HG03280 (cell line): ENCODE results near the gene AIFM2.
A peak's percentile ranks its signal among the peaks of the same experiment; 100 is the strongest.
"Not testable (repeated sequence)": the region's sequence is repeated elsewhere in the genome, so short reads cannot be mapped to it uniquely, and the experiment has no call there.

Source experiments
- ATAC-seq: cut with Tn5 transposase; IDR thresholded peaks from one replicate; pipeline ENCODE4 v1.9.1; 2021; ENCODE audit warnings: mild to moderate bottlenecking, moderate library complexity; ENCODE audit not compliant: unreplicated experiment

The AIFM2 gene

GRCh38 chr10:70132098-70133029 lies at the start of gene AIFM2:
Gene AIFM2, minus strand, starts transcription at chr10:70132825. Its CDS starts 8,741 bp downstream, at chr10:70124084.
- peak; percentile 86 for ATAC-seq

- ATAC-seq: not testable (repeated sequence)
Observed at GRCh38 chr10:70179209-70179608, 46.6 kb upstream of the AIFM2 start.

- ATAC-seq: no peak
Observed at GRCh38 chr10:70178139-70178725, 45.6 kb upstream of the AIFM2 start.

GRCh38 chr10:70176441-70176840 lies 43.8 kb upstream of the AIFM2 start:
- no peak for ATAC-seq

GRCh38 chr10:70175516-70175915 lies 42.9 kb upstream of the AIFM2 start:
- ATAC-seq: no peak

- ATAC-seq: no peak
Observed at GRCh38 chr10:70174058-70174741, 41.6 kb upstream of the AIFM2 start.

GRCh38 chr10:70169649-70170364 lies 37.2 kb upstream of the AIFM2 start:
- ATAC-seq: peak; percentile 6

GRCh38 chr10:70169011-70169410 lies 36.4 kb upstream of the AIFM2 start:
- ATAC-seq: no peak

- no peak for ATAC-seq
Observed at GRCh38 chr10:70167246-70167645, 34.6 kb upstream of the AIFM2 start.

- ATAC-seq: no peak
Observed at GRCh38 chr10:70166394-70166793, 33.8 kb upstream of the AIFM2 start.

- ATAC-seq: no peak
Observed at GRCh38 chr10:70164163-70164562, 31.5 kb upstream of the AIFM2 start.

- no peak for ATAC-seq
Observed at GRCh38 chr10:70163448-70163847, 30.8 kb upstream of the AIFM2 start.

- peak; percentile 57 for ATAC-seq
Observed at GRCh38 chr10:70162892-70163201, 30.2 kb upstream of the AIFM2 start.

- no peak for ATAC-seq
Observed at GRCh38 chr10:70162151-70162891, 29.7 kb upstream of the AIFM2 start.

- no peak for ATAC-seq
Observed at GRCh38 chr10:70160798-70161197, 28.2 kb upstream of the AIFM2 start.

GRCh38 chr10:70159366-70159765 lies 26.7 kb upstream of the AIFM2 start:
- not testable (repeated sequence) for ATAC-seq

GRCh38 chr10:70158113-70158512 lies 25.5 kb upstream of the AIFM2 start:
- no peak for ATAC-seq

GRCh38 chr10:70155255-70155838 lies 22.7 kb upstream of the AIFM2 start:
- ATAC-seq: no peak

GRCh38 chr10:70148516-70148915 lies 15.9 kb upstream of the AIFM2 start:
- no peak for ATAC-seq

- ATAC-seq: no peak
Observed at GRCh38 chr10:70147259-70147625, 14.6 kb upstream of the AIFM2 start.
